K562 (cell line): ENCODE measurements around the gene IRF9. TPM values are rescaled to one million over a fixed set of nuclear protein-coding genes. Genes with fewer than 3 reads are reported as not detected.

Experiments used
- CBFA2T2 ChIP-seq: fragments of 450-650 bp; conservative IDR thresholded peaks from 2 replicates; pipeline ENCODE4 v1.6.1; 2017; ENCODE audit warnings: mild to moderate bottlenecking
- GATAD2B ChIP-seq: fragments of 450-650 bp; IDR thresholded peaks from 2 replicates; pipeline ENCODE4 v1.6.1; 2017; ENCODE audit warnings: mild to moderate bottlenecking, borderline replicate concordance
- KAT8 ChIP-seq: fragments of 450-650 bp; IDR thresholded peaks from 2 replicates; pipeline ENCODE4 v1.6.1; 2016; ENCODE audit warnings: low read depth, mild to moderate bottlenecking
- KLF16 ChIP-seq: IDR thresholded peaks from 2 replicates; pipeline ENCODE4 v1.6.1; 2016; ENCODE audit warnings: antibody characterized with exemption
- MTA1 ChIP-seq: fragments of 450-650 bp; IDR thresholded peaks from 2 replicates; pipeline ENCODE4 v1.6.1; 2017; ENCODE audit warnings: borderline replicate concordance
- SAFB ChIP-seq: fragments of 200-400 bp; formaldehyde crosslinking; IDR thresholded peaks from 2 replicates; pipeline ENCODE4 v1.6.1; 2017; ENCODE audit warnings: low read depth, low read length, borderline replicate concordance
- ZBTB17 ChIP-seq: fragments of 450-650 bp; formaldehyde crosslinking; IDR thresholded peaks from 2 replicates; pipeline ENCODE4 v1.4.0; 2020; ENCODE audit warnings: mild to moderate bottlenecking
- ZBTB49 ChIP-seq: sonication (generic); formaldehyde crosslinking; IDR thresholded peaks from 2 replicates; pipeline ENCODE4 v1.8.0; 2022; ENCODE audit warnings: missing genetic modification reagents, mild to moderate bottlenecking, borderline replicate concordance
- ZFP1 ChIP-seq: fragments of 450-650 bp; formaldehyde crosslinking; IDR thresholded peaks from 2 replicates; pipeline ENCODE4 v1.4.0; 2020; ENCODE audit warnings: mild to moderate bottlenecking, mixed read lengths
- polyA plus RNA-seq, 8 experiments: library from polyadenylated mRNA; depleted of rRNA in 4 of 8; stranded (reverse) in 5 of 8; unstranded in 3 of 8; fragments of >200 nt; fragmentation: Nextera tagmentation in 2 of 8; fragmentation: Illumina TruSeq in 1 of 8; extraction: Ambion mirVana in 2 of 8; extraction: Trizol in 1 of 8; gene quantifications; 2 replicates each; pipeline versions ENCODE4 v1.2.1 to v1.2.3, GENCODE V29; 2011 to 2014; ENCODE audit warnings: inconsistent platforms in 1 of 8, missing spikeins in 1 of 8
- total RNA-seq, 7 experiments: library from RNA; depleted of rRNA in 6 of 7; stranded (reverse); fragments of >200 nt in 6 of 7; fragmentation: Illumina TruSeq in 2 of 7; extraction: Trizol in 2 of 7; gene quantifications; 2 replicates each; pipeline versions ENCODE4 v1.2.1 to v1.2.3, GENCODE V29; 2011 to 2021; ENCODE audit warnings: low replicate concordance in 1 of 7
- TF ChIP-seq, protein P1 (sequence below): fragments of 250-450 bp; sonication (Bioruptor Pico); IDR thresholded peaks from 2 replicates; pipeline ENCODE4 v1.8.0; 2022; ENCODE audit warnings: inconsistent platforms, mild to moderate bottlenecking, moderate library complexity, borderline replicate concordance
- TF ChIP-seq, protein P2 (sequence below): IDR thresholded peaks from 2 replicates; pipeline ENCODE4 v1.6.1; 2011; ENCODE audit not compliant: insufficient read length; ENCODE audit errors: extremely low read depth

IRF9 gene
- total and polyA plus RNA-seq, 9 of the 15 experiments (the other 6 are each of a cell fraction or from before 2014, with no cell fraction given), result 0.79 to 14.8 (median 6.1) TPM

- TF ChIP-seq, protein P1, sequence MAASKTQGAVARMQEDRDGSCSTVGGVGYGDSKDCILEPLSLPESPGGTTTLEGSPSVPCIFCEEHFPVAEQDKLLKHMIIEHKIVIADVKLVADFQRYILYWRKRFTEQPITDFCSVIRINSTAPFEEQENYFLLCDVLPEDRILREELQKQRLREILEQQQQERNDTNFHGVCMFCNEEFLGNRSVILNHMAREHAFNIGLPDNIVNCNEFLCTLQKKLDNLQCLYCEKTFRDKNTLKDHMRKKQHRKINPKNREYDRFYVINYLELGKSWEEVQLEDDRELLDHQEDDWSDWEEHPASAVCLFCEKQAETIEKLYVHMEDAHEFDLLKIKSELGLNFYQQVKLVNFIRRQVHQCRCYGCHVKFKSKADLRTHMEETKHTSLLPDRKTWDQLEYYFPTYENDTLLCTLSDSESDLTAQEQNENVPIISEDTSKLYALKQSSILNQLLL (CRISPR knock-in tag), result no peak
- no peak for TF ChIP-seq ZBTB49 (CRISPR knock-in tag)
- no peak for TF ChIP-seq CBFA2T2
- TF ChIP-seq, protein P2, sequence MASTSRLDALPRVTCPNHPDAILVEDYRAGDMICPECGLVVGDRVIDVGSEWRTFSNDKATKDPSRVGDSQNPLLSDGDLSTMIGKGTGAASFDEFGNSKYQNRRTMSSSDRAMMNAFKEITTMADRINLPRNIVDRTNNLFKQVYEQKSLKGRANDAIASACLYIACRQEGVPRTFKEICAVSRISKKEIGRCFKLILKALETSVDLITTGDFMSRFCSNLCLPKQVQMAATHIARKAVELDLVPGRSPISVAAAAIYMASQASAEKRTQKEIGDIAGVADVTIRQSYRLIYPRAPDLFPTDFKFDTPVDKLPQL, result no peak
- no peak for TF ChIP-seq KAT8
- TF ChIP-seq GATAD2B, result no peak
- no peak for TF ChIP-seq MTA1
- TF ChIP-seq ZBTB17, result no peak
- TF ChIP-seq SAFB, result no peak
- TF ChIP-seq ZFP1 (CRISPR knock-in tag), result no peak
- no peak for TF ChIP-seq KLF16
These were observed 16.2 kb downstream of the IRF9 start (continued) for GRCh38 chr14:24177041-24177825.
